D721Med (cell line): Measurements from ENCODE around the gene NUSAP1.
"Not testable (repeated sequence)": the region's sequence is repeated elsewhere in the genome, so short reads cannot be mapped to it uniquely, and the experiment has no call there.

Experiments used
- DNase-seq: peaks from one replicate; pipeline ENCODE4 v3.0.0; 2011; ENCODE audit warnings: low spot score; ENCODE audit not compliant: insufficient read length
- FAIRE-seq: peaks from 2 replicates; lab custom pipeline; 2011; peaks lifted over from hg19 to GRCh38; lab: Jason Lieb, UNC
- CTCF ChIP-seq: IDR thresholded peaks from 2 replicates; pipeline ENCODE4 v1.5.1; 2012; ENCODE audit warnings: mild to moderate bottlenecking, control low read depth; ENCODE audit not compliant: insufficient read depth; ENCODE audit errors: missing control alignments

Gene NUSAP1, protein sequence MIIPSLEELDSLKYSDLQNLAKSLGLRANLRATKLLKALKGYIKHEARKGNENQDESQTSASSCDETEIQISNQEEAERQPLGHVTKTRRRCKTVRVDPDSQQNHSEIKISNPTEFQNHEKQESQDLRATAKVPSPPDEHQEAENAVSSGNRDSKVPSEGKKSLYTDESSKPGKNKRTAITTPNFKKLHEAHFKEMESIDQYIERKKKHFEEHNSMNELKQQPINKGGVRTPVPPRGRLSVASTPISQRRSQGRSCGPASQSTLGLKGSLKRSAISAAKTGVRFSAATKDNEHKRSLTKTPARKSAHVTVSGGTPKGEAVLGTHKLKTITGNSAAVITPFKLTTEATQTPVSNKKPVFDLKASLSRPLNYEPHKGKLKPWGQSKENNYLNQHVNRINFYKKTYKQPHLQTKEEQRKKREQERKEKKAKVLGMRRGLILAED

DNA sequence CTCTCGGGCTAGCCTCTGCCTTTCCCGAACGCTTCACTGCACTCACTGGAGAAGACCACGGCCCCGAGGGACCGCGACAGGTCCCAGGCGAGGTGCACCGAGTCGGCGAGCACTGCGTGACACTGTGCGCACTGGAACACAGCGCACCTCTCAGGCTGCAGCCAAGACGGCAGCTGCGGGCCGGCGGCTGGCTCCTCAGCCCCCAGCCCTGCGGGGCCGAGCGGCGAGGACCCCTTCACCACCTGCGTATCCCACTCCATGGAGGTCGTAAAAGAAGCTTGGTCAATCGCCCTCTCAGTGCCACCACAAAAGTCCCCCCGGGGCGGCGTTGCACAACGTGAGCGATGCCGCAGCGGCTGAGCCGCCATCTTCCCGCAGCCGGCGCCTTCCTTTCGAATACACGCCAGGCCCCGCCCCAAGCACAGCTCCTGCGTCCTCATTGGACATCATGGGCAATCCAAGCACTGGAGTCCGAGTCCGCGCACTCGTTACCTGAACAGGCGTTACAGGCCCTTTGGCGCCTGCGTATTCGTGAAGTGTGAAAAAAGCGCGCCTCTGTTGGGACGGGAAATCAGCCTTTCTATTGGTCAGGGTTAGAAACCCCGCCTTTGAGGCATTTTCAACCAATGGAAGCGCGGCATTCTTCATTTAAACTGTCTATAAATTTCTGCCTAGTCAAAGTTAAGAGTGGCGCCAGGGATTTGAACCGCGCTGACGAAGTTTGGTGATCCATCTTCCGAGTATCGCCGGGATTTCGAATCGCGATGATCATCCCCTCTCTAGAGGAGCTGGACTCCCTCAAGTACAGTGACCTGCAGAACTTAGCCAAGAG is at the start of gene NUSAP1, which contains the start of gene OIP5:
Gene NUSAP1 (plus strand): TSS at position 688 of the 832 bp plus-strand sequence. CDS start 77 bp downstream, at position 765.
Gene OIP5 (minus strand): TSS at position 398 of the 832 bp plus-strand sequence. CDS start 30 bp downstream, at position 368.
- TF ChIP-seq CTCF = no peak
- DNase-seq = peak; percentile 84
- FAIRE-seq = no peak

GRCh38 chr15:41282980-41283652 is 49.6 kb upstream of the NUSAP1 start:
- not testable (repeated sequence) for FAIRE-seq, DNase-seq

DNA sequence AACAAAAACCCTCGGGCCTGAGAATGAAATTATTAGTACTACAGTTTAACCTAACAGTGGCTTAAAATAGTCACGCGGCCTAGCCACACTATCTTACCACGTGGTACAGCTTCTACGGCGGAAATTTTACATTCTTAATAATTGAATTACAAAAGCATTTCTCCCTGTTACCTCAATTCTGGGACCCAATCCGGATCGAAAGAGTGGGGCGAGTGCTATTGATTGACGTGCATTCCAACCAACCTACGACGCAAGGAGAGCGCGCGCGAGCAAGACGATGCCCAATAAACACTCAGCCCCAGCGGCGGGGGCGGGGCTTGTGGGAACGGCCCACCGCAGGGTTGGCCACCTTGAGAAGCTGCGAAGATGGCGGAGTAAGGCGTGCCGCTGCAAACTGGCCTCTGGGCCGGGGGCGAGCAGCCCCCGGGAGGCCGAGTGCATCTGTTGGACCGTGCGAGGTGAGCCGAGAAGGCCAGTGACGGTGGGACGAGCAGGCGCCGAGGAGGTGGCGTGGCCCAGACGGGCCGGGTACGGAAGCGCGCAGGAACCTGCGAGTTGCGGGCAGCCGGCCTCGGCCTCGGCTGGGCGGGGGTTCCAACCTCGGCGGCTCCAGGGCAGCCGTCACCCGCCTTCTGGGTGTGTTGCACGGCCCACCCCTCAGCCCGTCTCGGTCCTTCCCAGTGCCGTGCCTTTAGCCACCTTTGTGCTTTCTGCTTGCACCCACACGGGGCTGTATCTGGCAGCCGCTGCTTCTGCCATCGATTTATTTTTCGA is 48.8 kb upstream of the NUSAP1 start:
- peak; percentile 88 for DNase-seq
- no peak for TF ChIP-seq CTCF
- FAIRE-seq = no peak

DNA sequence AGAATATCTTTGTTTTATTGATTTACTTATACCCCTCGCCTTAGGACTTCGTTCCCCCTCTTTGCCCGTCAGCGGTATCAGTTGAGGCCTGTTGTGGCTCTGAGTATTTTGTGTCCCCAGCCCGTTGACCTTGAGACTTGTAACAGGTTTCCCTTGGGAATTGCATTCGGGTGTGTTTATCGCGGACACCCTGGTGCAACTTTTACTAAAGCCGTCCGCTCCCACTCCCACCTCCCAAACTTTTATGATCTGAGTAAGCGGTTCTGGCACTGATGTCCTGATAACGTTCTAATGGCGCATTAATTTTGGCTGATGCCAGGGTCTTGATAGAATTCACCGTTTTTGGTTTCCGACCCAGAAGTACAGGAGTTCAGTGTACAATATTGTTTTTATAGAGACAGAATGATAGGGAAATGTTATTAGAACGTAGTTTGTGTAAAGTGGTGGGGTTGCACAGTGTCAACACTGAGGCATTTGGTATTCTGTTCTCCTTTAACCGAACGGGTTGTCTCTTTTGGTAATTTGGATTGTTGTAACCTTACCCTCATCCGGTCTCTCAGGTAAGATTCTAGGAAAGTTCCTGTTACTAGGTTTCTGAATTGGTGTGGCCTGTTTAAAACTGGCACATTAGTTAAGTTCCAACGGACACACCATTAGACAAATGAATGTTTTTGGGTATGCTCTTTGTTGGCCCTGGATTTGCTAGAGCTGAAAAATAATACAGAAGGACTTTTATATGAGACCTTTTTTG is 48.1 kb upstream of the NUSAP1 start:
- no peak for FAIRE-seq

GRCh38 chr15:41285285-41285684 is 47.4 kb upstream of the NUSAP1 start:
- TF ChIP-seq CTCF = no peak
- FAIRE-seq = no peak

More for the DNA sequence above, 48.1 kb upstream of the NUSAP1 start:
- TF ChIP-seq CTCF = no peak
- DNase-seq = no peak

DNA sequence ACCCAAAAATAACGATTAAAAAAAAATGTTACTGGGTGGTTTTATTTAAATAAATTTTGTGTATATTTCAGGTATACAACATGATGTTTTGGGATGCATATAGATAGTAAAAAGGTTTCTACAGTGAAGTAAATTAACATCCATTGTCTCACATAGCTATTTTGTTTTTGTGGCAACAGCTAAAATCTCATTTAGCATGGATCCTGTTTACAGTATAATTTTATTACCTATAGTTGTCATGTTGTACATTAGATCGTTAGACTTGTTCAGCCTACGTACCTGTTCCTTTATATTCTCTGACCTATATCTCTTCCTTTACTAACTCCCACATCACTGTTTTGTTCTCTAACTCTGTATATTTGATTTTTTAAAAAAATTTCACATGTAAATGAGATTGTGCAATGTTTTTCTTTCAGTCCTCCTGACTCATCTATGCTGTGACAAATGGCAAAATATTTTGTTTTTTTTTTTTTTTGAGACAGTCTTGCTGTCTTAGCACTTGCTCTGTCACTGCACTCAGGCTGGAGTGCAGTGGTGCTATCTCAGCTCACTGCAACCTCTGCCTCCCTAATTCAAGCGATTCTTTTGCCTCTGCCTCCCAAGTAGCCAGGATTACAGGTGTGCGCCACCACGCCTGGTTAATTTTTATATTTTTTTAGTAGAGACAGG is 45.9 kb upstream of the NUSAP1 start:
- DNase-seq = no peak
- FAIRE-seq = no peak
- no peak for TF ChIP-seq CTCF

More at GRCh38 chr15:41285285-41285684, 47.4 kb upstream of the NUSAP1 start:
- DNase-seq = no peak
